HG03460 (cell line): ENCODE data around the gene RPH3AL.

Experiments
- ATAC-seq: cut with Tn5 transposase; IDR thresholded peaks from one replicate; pipeline ENCODE4 v1.9.1; 2021; ENCODE audit not compliant: unreplicated experiment

The RPH3AL gene

GRCh38 chr17:337022-337420 lies 15.6 kb downstream of the RPH3AL start:
- no peak for ATAC-seq

DNA sequence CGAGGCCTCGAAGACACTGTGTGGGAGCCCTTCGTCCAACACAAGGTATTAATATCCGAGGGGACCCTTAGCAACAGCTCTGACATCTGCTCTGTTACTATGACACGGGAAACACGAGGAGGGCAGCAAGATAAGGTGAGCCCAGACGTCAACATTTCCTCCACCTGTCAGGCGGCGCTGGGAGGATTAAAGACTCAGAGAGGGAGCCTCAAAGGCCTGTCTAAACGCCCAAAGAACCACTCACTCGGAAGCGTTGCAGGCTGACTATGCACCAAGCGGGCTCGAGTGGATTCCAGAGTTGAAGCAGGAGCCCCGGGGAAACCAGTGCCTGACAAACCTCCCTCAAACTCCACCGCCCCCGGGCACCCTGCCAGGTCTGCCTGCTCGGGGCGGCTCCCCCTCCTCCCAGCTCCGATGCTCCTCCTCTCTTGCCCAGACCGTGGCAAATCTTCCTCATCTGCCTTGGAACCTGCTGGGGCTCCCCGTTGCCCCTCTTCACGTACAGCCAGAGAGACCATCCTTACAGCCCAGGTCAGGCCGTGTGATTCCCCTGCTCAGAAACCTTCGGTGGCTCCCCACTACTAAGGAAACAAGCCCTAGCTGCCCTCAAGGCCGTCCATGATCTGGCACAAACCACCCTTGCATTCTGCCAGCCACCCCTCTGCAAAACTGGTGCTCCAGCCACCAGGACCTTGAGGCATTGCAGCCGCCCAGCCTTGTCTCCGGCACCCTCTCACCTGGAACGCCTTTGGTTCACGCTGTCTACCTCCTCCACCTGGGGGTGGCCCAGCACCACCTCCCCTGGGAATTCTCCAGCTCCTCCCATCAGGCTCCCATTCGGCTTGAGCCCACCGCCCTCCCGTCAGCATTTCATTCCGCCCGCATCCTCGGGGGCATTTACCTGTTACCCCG lies 16.2 kb downstream of the RPH3AL start:
- no peak for ATAC-seq

DNA sequence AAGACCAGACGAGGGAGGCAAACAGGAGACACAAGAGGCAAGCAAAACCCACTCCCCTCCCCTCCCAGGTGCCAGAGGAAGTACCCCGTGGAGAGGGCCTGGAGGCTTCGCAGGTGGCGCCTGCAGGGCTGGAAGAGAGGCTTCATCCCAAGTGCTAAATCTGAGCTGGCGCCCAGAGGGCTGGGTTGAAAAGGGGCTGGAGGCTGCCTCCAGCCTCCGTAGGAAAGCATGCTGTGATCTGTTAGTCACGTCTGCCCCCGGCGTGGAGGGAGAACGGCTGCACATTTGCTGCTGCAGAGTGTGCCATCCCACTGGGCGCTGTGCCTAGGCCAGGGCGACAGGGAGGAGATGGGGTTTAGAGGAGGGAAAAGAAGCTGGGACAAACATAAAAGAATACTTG lies 16.9 kb downstream of the RPH3AL start:
- ATAC-seq = no peak

GRCh38 chr17:334974-335481 lies 17.6 kb downstream of the RPH3AL start:
- no peak for ATAC-seq

DNA sequence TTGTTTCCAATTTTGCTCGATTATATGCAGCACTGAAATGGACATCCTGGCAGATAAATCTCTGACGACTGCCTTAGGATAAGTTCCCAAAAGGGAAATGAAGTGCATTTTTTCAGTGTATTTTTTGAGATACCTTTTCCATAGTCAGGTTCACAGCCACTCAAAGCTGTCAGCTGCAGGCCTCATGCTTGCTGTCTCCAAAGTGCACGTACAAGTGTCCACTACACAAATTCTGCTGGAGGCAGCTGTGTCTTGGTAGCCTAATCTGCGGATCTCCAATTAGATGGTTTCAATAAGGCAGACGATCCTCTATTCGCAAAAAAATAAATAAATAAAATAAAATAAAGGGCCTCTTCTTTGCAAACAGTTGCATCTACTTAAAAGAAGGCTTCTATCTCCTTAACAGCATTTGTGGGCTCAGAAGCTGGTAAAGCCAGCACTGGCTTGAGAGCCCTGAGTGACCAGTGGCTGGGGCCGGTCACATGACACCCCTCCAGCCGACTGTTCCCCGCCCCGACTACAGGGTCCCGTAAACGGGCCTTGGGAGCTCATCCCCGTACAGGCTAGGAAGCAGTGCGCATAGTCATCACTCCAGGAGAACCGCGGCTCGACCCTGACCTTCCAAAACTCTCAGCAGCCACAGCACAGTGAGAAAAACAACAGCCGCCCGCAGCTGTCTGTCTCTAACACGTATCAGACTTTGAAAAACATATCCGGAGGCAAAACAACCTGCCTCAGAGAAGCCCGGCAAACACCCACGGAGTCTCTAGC lies 18.8 kb downstream of the RPH3AL start:
- no peak for ATAC-seq

DNA sequence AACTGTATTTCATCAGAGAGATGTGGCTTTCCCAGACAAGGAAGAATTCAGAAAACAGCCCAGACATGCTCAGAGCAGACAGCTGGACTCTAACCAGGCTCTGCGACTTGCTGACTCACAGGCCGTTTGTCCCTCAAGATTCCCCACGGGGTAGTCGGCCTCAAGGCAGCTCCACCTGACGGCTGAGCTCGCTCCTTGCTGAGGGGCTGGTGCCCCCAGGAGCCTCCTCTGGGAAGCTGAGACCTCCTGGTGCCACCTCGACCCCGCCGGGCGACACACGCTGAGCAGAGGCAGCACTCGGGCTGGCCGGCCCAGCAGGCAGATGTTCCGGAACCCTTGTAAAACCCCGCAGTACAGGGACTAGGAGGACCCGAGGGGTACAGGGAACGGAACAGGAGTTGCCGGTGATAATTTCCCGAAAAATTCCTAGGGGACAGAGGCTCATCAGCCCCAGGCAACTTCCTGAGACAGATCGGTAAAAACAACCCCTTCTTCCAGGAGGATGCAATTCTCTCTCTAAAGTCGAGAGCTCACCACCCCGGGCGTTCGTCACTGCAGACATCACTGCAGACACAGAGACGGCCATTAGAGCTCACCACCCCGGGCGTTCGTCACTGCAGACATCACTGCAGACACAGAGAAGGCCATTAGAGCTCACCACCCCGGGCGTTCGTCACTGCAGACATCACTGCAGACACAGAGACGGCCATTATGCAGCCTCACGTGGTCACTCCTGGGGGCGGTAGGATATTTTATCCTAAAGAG lies 19.9 kb downstream of the RPH3AL start:
- no peak for ATAC-seq

GRCh38 chr17:332023-332422 lies 20.6 kb downstream of the RPH3AL start:
- no peak for ATAC-seq

DNA sequence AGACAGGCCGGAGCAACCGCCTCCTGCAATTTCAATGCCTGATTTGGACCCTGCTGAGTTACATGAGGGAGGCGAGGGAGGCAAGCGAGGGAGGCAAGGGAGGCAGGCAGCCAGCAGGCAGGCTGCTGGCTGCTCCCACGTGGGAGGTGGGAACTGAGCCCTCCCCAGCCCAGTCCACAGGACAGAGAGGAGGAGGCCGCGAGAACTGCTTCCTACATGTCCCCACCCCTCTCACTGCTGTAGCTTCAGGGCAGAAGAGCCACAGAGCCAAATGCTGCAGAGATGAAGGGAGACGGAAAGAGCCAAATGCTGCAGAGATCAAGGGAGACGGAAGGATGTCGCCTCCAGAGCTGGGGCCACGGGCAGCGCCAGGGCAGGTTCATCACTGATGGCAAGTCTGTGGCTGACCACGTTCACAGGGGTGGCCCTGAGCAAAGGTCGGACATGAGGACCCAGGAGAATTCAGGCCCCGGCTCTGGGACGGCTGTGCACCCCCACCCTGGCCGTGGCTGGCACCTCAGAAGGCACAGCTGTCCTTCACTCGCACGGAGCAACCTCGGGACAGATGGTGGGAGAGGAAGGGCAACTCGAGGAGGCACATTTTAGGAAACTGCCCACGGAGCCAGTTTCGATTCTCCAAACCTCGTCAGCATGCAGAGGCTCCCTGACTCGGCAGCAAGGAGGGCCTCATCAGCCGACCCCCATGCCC lies 21.5 kb downstream of the RPH3AL start:
- no peak for ATAC-seq

DNA sequence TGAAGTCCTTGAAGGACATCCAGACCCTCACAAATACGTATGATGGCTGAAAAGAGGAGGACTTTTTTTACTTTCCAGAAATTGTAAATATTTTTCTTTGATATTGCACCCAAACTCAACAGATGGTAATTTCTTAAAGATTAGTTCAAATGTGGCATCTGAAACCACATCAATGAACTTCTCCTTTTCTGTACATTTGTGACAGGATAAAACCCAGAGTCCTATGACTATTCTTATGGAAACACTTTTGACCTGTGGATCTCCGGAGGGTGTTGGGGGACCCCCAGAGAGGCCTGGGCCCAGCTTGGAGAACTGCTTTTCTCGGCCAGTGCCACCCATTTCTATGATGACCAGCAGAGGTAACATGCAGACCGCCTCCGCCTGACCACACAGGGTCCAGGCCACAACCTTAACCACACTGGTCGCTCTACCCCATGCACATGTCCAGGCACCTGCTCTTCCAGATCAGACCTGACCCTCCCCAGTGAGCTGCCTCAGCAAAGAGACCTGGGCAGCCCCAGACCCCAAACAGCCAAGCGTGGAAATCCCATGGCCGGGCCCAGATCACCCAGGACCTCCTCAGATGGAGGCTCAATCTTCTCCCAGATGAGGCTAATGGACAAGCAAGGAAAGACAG lies 22.7 kb downstream of the RPH3AL start:
- no peak for ATAC-seq

- no peak for ATAC-seq
Measured at GRCh38 chr17:327971-328370, 24.6 kb downstream of the RPH3AL start.

GRCh38 chr17:327296-327695 lies 25.3 kb downstream of the RPH3AL start:
- ATAC-seq = no peak

DNA sequence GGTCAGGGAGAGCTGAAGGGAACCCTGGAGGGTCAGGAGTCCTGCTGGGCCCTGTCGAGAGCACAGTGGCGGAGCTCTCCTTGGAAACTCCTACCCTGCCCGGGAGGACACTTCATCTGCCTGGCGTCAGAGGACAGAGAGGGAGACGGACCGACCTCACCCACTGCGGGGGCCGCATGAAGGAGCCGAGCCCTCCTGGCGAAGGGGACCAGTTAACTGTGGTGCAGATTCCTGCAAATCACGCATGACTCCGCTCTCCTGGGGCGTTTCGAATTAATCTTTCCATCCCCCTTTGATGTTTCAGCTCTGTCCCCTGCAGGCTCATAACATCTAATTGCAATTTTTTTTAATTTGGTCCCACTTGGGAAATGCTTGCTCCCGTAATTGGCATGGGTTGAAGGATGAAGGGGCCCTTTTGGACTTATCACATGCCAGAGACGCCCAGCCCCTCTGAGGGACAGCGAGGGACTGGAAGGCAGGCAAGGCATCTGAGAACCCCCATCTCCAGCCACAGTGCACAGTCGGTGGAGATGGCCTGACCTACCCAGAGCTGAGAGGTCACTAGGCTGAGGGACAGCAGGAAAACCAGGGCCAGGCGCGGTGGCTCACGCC lies 26.5 kb downstream of the RPH3AL start:
- no peak for ATAC-seq

GRCh38 chr17:325270-326009 lies 27.2 kb downstream of the RPH3AL start:
- no peak for ATAC-seq

- ATAC-seq = no peak
Measured at GRCh38 chr17:323721-324571, 28.7 kb downstream of the RPH3AL start.

DNA sequence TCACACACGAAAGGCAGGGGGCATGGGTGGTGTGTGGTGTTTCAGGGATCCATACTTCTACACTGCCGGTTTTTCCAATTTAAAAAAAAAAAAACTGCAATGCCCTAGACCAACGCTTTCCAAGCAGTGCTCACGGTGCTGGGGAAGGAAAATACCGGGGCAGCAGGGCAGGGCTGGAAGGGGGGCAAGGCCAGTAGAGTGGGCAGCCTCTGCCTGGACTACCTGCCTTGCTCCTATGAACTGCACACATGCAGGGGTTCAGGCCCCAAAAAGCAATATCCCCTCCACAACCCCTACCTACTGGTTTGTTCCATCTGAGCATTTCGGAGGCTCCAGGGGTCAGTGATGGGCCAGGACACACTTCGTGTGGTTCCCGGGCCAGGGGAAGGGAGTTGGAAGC lies 29.4 kb downstream of the RPH3AL start:
- ATAC-seq = no peak

GRCh38 chr17:322006-322780 lies 30.4 kb downstream of the RPH3AL start:
- ATAC-seq = no peak

GRCh38 chr17:321386-321941 lies 31.1 kb downstream of the RPH3AL start:
- no peak for ATAC-seq
